Measurements from ENCODE around the gene AFF1.

GRCh38 chr4:86960557-86960961 is 25.7 kb downstream of the AFF1 start:
- TF ChIP-seq, protein P1, sequence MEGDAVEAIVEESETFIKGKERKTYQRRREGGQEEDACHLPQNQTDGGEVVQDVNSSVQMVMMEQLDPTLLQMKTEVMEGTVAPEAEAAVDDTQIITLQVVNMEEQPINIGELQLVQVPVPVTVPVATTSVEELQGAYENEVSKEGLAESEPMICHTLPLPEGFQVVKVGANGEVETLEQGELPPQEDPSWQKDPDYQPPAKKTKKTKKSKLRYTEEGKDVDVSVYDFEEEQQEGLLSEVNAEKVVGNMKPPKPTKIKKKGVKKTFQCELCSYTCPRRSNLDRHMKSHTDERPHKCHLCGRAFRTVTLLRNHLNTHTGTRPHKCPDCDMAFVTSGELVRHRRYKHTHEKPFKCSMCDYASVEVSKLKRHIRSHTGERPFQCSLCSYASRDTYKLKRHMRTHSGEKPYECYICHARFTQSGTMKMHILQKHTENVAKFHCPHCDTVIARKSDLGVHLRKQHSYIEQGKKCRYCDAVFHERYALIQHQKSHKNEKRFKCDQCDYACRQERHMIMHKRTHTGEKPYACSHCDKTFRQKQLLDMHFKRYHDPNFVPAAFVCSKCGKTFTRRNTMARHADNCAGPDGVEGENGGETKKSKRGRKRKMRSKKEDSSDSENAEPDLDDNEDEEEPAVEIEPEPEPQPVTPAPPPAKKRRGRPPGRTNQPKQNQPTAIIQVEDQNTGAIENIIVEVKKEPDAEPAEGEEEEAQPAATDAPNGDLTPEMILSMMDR (optimal IDR thresholded peaks at IDR 0.05 in 1 of 3, IDR thresholded peaks at IDR 0.05 in 1 of 3, conservative IDR thresholded peaks at IDR 0.05 in 1 of 3; ENCODE audit: extremely low read depth in 1 of 3, insufficient read depth in 2 of 3, low read length in 3 of 3), result no peak
- no peak for TF ChIP-seq EZH2 (IDR thresholded peaks at IDR 0.05; ENCODE audit: low read length)

All from keratinocyte (primary cell).